HEK293 (cell line): ENCODE results near the gene DOCK1.

Experiments
- CTCF ChIA-PET: fragments of 350-600 bp; formaldehyde crosslinking; extraction: SDS; loops from one replicate; lab custom pipeline; 2021; ENCODE audit warnings: antibody characterized with exemption; lab: Yijun Ruan, JAX
- POLR2A ChIA-PET: fragments of 300-600 bp; formaldehyde crosslinking; extraction: SDS; loops from one replicate; lab custom pipeline; 2020; ENCODE audit warnings: antibody characterized with exemption, inconsistent platforms; lab: Yijun Ruan, JAX
- H3K27ac ChIP-seq: fragments of 200-500 bp; sonication (Bioruptor generic); 2 replicates; pipeline ENCODE4 v1.5.1; 2014; ENCODE audit warnings: low read depth, low read length, control low read depth, inconsistent platforms; ENCODE audit errors: extremely low read depth
- H3K36me3 ChIP-seq, 2 experiments: fragments of 200-500 bp in 1 of 2; sonication (Bioruptor generic) in 1 of 2; 1 replicate in 1 of 2; 2 replicates in 1 of 2; pipeline ENCODE4 v1.5.1; 2014 to 2017; ENCODE audit warnings: inconsistent platforms in 2 of 2, low read length in 2 of 2; ENCODE audit not compliant: control insufficient read depth in 2 of 2, insufficient read depth in 1 of 2
- H3K4me1 ChIP-seq: fragments of 200-500 bp; sonication (Bioruptor generic); 2 replicates; pipeline ENCODE4 v1.5.1; 2014; ENCODE audit warnings: mild to moderate bottlenecking, low read length, inconsistent platforms; ENCODE audit not compliant: control insufficient read depth, insufficient read depth
- H3K4me3 ChIP-seq: 2 replicates; pipeline ENCODE4 v1.5.1; 2011; ENCODE audit warnings: low read depth, mild to moderate bottlenecking, control low read depth, low read length, moderate library complexity
- H3K9me3 ChIP-seq: fragments of 200-500 bp; sonication (Bioruptor generic); 2 replicates; pipeline ENCODE4 v1.5.1; 2014; ENCODE audit warnings: low read depth, low read length, inconsistent platforms; ENCODE audit not compliant: control insufficient read depth, insufficient read depth
- FEZF1 ChIP-seq: fragments of 450-650 bp; formaldehyde crosslinking; IDR thresholded peaks from 2 replicates; pipeline ENCODE4 v1.5.1; 2016; ENCODE audit warnings: missing biosample characterization, missing genetic modification characterization
- GLIS2 ChIP-seq: fragments of 450-650 bp; formaldehyde crosslinking; IDR thresholded peaks from 2 replicates; pipeline ENCODE4 v1.5.1; 2016; ENCODE audit warnings: missing biosample characterization, missing genetic modification characterization
- HIC1 ChIP-seq: fragments of 450-650 bp; formaldehyde crosslinking; IDR thresholded peaks from 2 replicates; pipeline ENCODE4 v1.5.1; 2016; ENCODE audit warnings: missing biosample characterization, missing genetic modification characterization
- KLF10 ChIP-seq: fragments of 450-650 bp; IDR thresholded peaks from 2 replicates; pipeline ENCODE4 v1.5.1; 2018; ENCODE audit warnings: missing biosample characterization, mild to moderate bottlenecking, missing genetic modification characterization
- KLF9 ChIP-seq: fragments of 450-650 bp; formaldehyde crosslinking; IDR thresholded peaks from 2 replicates; pipeline ENCODE4 v1.5.1; 2016; ENCODE audit warnings: missing biosample characterization, missing genetic modification characterization, low read depth
- OSR2 ChIP-seq: fragments of 450-650 bp; formaldehyde crosslinking; IDR thresholded peaks from 2 replicates; pipeline ENCODE4 v1.5.1; 2016; ENCODE audit warnings: missing biosample characterization, missing genetic modification characterization
- PATZ1 ChIP-seq: fragments of 450-650 bp; formaldehyde crosslinking; IDR thresholded peaks from 2 replicates; pipeline ENCODE4 v1.5.1; 2016; ENCODE audit warnings: missing biosample characterization, missing genetic modification characterization
- PRDM6 ChIP-seq: fragments of 450-650 bp; formaldehyde crosslinking; IDR thresholded peaks from 2 replicates; pipeline ENCODE4 v1.5.1; 2017; ENCODE audit warnings: missing biosample characterization, missing genetic modification characterization
- SP2 ChIP-seq: fragments of 450-650 bp; formaldehyde crosslinking; IDR thresholded peaks from 2 replicates; pipeline ENCODE4 v1.5.1; 2016; ENCODE audit warnings: missing biosample characterization, missing genetic modification characterization
- ZEB2 ChIP-seq: fragments of 450-650 bp; formaldehyde crosslinking; IDR thresholded peaks from 2 replicates; pipeline ENCODE4 v1.5.1; 2016; ENCODE audit warnings: missing biosample characterization, missing genetic modification characterization
- ZNF112 ChIP-seq: fragments of 450-650 bp; formaldehyde crosslinking; IDR thresholded peaks from 2 replicates; pipeline ENCODE4 v1.5.0; 2017; ENCODE audit warnings: missing biosample characterization, missing genetic modification characterization
- ZNF174 ChIP-seq: fragments of 450-650 bp; formaldehyde crosslinking; IDR thresholded peaks from 2 replicates; pipeline ENCODE4 v1.5.0; 2017; ENCODE audit warnings: missing biosample characterization, mild to moderate bottlenecking, missing genetic modification characterization
- ZNF239 ChIP-seq: fragments of 450-650 bp; formaldehyde crosslinking; IDR thresholded peaks from 2 replicates; pipeline ENCODE4 v1.5.1; 2016; ENCODE audit warnings: missing biosample characterization, missing genetic modification characterization
- ZNF302 ChIP-seq: fragments of 450-650 bp; formaldehyde crosslinking; IDR thresholded peaks from 2 replicates; pipeline ENCODE4 v1.5.1; 2016; ENCODE audit warnings: missing biosample characterization, missing genetic modification characterization, low read depth
- ZNF501 ChIP-seq: fragments of 450-650 bp; formaldehyde crosslinking; IDR thresholded peaks from 2 replicates; pipeline ENCODE4 v1.5.1; 2016; ENCODE audit warnings: missing biosample characterization, missing genetic modification characterization
- ZNF544 ChIP-seq: fragments of 450-650 bp; formaldehyde crosslinking; IDR thresholded peaks from 2 replicates; pipeline ENCODE4 v1.5.0; 2017; ENCODE audit warnings: missing biosample characterization, missing genetic modification characterization
- ZNF560 ChIP-seq: fragments of 450-650 bp; formaldehyde crosslinking; IDR thresholded peaks from 2 replicates; pipeline ENCODE4 v1.5.1; 2017; ENCODE audit warnings: missing biosample characterization, missing genetic modification characterization, borderline replicate concordance
- ZNF596 ChIP-seq: fragments of 450-650 bp; IDR thresholded peaks from 2 replicates; pipeline ENCODE4 v1.5.0; 2018; ENCODE audit warnings: missing biosample characterization, mild to moderate bottlenecking, missing genetic modification characterization, moderate library complexity
- ZNF645 ChIP-seq: fragments of 450-650 bp; formaldehyde crosslinking; IDR thresholded peaks from 2 replicates; pipeline ENCODE4; 2016; ENCODE audit warnings: missing biosample characterization, missing genetic modification characterization
- ZNF76 ChIP-seq: fragments of 450-650 bp; formaldehyde crosslinking; IDR thresholded peaks from 2 replicates; pipeline ENCODE4; 2016; ENCODE audit warnings: low read depth, missing biosample characterization, missing genetic modification characterization, borderline replicate concordance
- ZNF785 ChIP-seq: fragments of 450-650 bp; formaldehyde crosslinking; IDR thresholded peaks from 2 replicates; pipeline ENCODE4 v1.5.1; 2016; ENCODE audit warnings: missing biosample characterization, missing genetic modification characterization
- ZNF791 ChIP-seq: fragments of 450-650 bp; formaldehyde crosslinking; IDR thresholded peaks from 2 replicates; pipeline ENCODE4 v1.5.1; 2016; ENCODE audit warnings: missing biosample characterization, missing genetic modification characterization
- ZNF830 ChIP-seq: fragments of 450-650 bp; IDR thresholded peaks from 2 replicates; pipeline ENCODE4 v1.5.0; 2018; ENCODE audit warnings: missing biosample characterization, missing genetic modification characterization, low read depth, mild to moderate bottlenecking, moderate library complexity
- ZNF843 ChIP-seq: fragments of 450-650 bp; formaldehyde crosslinking; IDR thresholded peaks from 2 replicates; pipeline ENCODE4 v1.5.1; 2016; ENCODE audit warnings: missing biosample characterization, missing genetic modification characterization
- ZSCAN18 ChIP-seq: fragments of 450-650 bp; formaldehyde crosslinking; IDR thresholded peaks from 2 replicates; pipeline ENCODE4 v1.5.1; 2016; ENCODE audit warnings: missing biosample characterization, missing genetic modification characterization

Gene DOCK1

GRCh38 chr10:127044186-127044585 is 139.0 kb downstream of the DOCK1 start:
- no peak for TF ChIP-seq ZNF174 (tag by site-specific recombination)
- no peak for TF ChIP-seq ZSCAN18
- TF ChIP-seq ZNF785 (tag by site-specific recombination): no peak
- TF ChIP-seq ZEB2 (tag by site-specific recombination): no peak
- no peak for TF ChIP-seq ZNF112 (tag by site-specific recombination)
- no peak for TF ChIP-seq KLF9 (tag by site-specific recombination)
- TF ChIP-seq ZNF645 (tag by site-specific recombination): no peak
- no peak for TF ChIP-seq FEZF1 (tag by site-specific recombination)
- TF ChIP-seq ZNF560: no peak
- TF ChIP-seq ZNF76: no peak
- TF ChIP-seq OSR2 (tag by site-specific recombination): no peak
- no peak for TF ChIP-seq ZNF830 (tag by site-specific recombination)
- TF ChIP-seq, all 188 proteins: peak for 0
- CTCF ChIA-PET: interaction anchor here (0.5 to 0.7 kb wide), 2 partner anchors 203 to 426 kb away, joined by 3 to 5 read pairs; no protein-coding TSS in a partner anchor
- POLR2A ChIA-PET: no interaction called here

GRCh38 chr10:127046975-127047877 is 142.0 kb downstream of the DOCK1 start:
- peaks cover 8 to 25% of the 10 kb centered on the region in 2 experiments; a peak in 2 of 3 replicates for H3K36me3 ChIP-seq
- no peaks in the 10 kb centered on the region for H3K4me1 ChIP-seq
- H3K27ac ChIP-seq: no peak overlapping the region
- H3K4me3 ChIP-seq: no peak overlapping the region
- POLR2A ChIA-PET: no interaction called here
- no peaks in the 10 kb centered on the region for H3K9me3 ChIP-seq
- CTCF ChIA-PET: no interaction called here
- TF ChIP-seq GLIS2 (tag by site-specific recombination) (no peak), PRDM6 (tag by site-specific recombination) (no peak), PATZ1 (no peak), HIC1 (tag by site-specific recombination) (no peak), ZNF302 (no peak), ZNF544 (tag by site-specific recombination) (no peak), ZNF596 (tag by site-specific recombination) (no peak), ZNF843 (tag by site-specific recombination) (no peak), SP2 (tag by site-specific recombination) (no peak), ZNF791 (no peak), ZNF501 (tag by site-specific recombination) (no peak), ZNF112 (tag by site-specific recombination) (no peak), ZNF239 (tag by site-specific recombination) (no peak), KLF10 (tag by site-specific recombination) (no peak)

More at GRCh38 chr10:127044186-127044585, 139.0 kb downstream of the DOCK1 start:
- Histone ChIP-seq H3K9me3 (no peaks in the 10 kb centered on the region), H3K36me3 (peaks cover 7 to 55% of the 10 kb centered on the region in 2 experiments), H3K4me1 (no peaks in the 10 kb centered on the region), H3K27ac (no peak overlapping the region), H3K4me3 (no peak overlapping the region)
